ENCODE results near the gene SERPINA5.

DNA sequence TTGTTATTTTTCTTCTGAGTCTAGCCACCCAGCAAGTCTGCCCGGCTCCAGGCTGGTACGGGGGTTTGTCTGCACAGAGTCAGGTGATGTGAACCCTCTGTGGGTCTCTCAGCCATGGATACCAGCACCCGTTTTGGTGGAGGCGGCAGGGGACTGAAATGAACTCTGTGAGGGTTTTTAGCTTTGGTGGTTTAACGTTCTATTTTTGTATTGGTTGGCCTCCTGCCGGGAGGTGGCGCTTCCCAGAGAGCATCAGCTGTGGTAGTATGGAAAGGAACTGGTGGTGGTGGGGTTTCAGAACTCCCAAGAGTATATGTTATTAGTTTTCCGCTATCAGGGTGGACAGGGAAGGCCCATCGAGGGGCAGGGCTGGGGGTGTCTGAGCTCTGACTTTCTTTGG lies 25.2 kb upstream of the SERPINA5 start:
- TF ChIP-seq SUZ12 (IDR thresholded peaks at IDR 0.05; ENCODE audit: extremely low read depth, insufficient read depth, insufficient read length) (no peak), YY1 (IDR thresholded peaks at IDR 0.05; ENCODE audit: insufficient read depth, insufficient read length) (no peak), ZNF274 (IDR thresholded peaks at IDR 0.05; ENCODE audit: low read depth, low read length) (no peak)
